ENCODE measurements around the gene SLC31A2. TPM values are rescaled to one million over a fixed set of nuclear protein-coding genes. Genes with fewer than 3 reads are reported as not detected.
"Not testable (repeated sequence)": the region's sequence is repeated elsewhere in the genome, so short reads cannot be mapped to it uniquely, and the experiment has no call there.

SLC31A2 gene
- total RNA-seq: 10 to 100 TPM in 1 of 2 donors, 1 to 10 TPM in 1; 7.2 to 28.5 TPM
- 10 to 100 TPM; 19.0 to 30.6 TPM for polyA plus RNA-seq

GRCh38 chr9:113150670-113151611 lies at the start of gene SLC31A2:
SLC31A2 (plus strand) TSS chr9:113151007; CDS start chr9:113151075, 68 bp downstream.
- Histone ChIP-seq H3K27me3 (ENCODE audit: control insufficient read depth in 4 of 4, insufficient read depth in 4 of 4, low read length in 3 of 4) (no peaks in the 10 kb centered on the region), H3K9ac (ENCODE audit: low read depth in 1 of 2, low read length in 2 of 2) (peak within 1 kb of the TSS; percentile 76 to 82), H3K27ac (ENCODE audit: low read depth in 1 of 2, low read length in 2 of 2) (peak within 1 kb of the TSS; percentile 76 to 79), H3K9me3 (ENCODE audit: control insufficient read depth in 4 of 4, low read length in 3 of 4) (no peaks in the 10 kb centered on the region), H3K4me3 (ENCODE audit: low read depth in 1 of 3, low read length in 3 of 3) (peak within 1 kb of the TSS; percentile 83 to 94 (median 92)), H3K4me1 (ENCODE audit: control insufficient read depth in 4 of 4, insufficient read depth in 4 of 4, low read length in 3 of 4) (peaks cover 3 to 22% (median 21%) of the 10 kb centered on the region in 4 donors), H3K36me3 (ENCODE audit: control insufficient read depth in 4 of 4, insufficient read depth in 3 of 4, low read depth in 1 of 4, low read length in 3 of 4) (no peaks in the 10 kb centered on the region)
- TF ChIP-seq RAD21 (IDR thresholded peaks at IDR 0.05) (peak in 1 of 2 donors; percentile 41), ATF3 (IDR thresholded peaks at IDR 0.05) (no peak), JUND (IDR thresholded peaks at IDR 0.05) (no peak), TAF1 (conservative IDR thresholded peaks at IDR 0.05) (peak; percentile 65), REST (IDR thresholded peaks at IDR 0.05) (peak; percentile 36), CTCF (IDR thresholded peaks at IDR 0.05; ENCODE audit: low read depth, low read length, missing input control) (peak; percentile 12), NR2F2 (IDR thresholded peaks at IDR 0.05) (no peak), FOXA1 (IDR thresholded peaks at IDR 0.05) (no peak)
- WGBS: 1% methylated on average over 87 of the region's 87 CpGs
- peak; percentile 82 for DNase-seq (ENCODE audit: low spot score)

GRCh38 chr9:113105345-113105744 lies 45.5 kb upstream of the SLC31A2 start:
- not testable (repeated sequence) for H3K9ac ChIP-seq (ENCODE audit: low read depth in 1 of 2, low read length in 2 of 2); H3K4me1 ChIP-seq (ENCODE audit: control insufficient read depth in 4 of 4, insufficient read depth in 4 of 4, low read length in 3 of 4); H3K9me3 ChIP-seq (ENCODE audit: control insufficient read depth in 4 of 4, low read length in 3 of 4); H3K4me3 ChIP-seq (ENCODE audit: low read depth in 1 of 3, low read length in 3 of 3); H3K36me3 ChIP-seq (ENCODE audit: control insufficient read depth in 4 of 4, insufficient read depth in 3 of 4, low read depth in 1 of 4, low read length in 3 of 4); H3K27ac ChIP-seq (ENCODE audit: low read depth in 1 of 2, low read length in 2 of 2); H3K27me3 ChIP-seq (ENCODE audit: control insufficient read depth in 4 of 4, insufficient read depth in 4 of 4, low read length in 3 of 4); DNase-seq (ENCODE audit: low spot score)
- WGBS: no CpG with 5 or more reads among the region's 6 CpGs
